GM18505 (cell line): ENCODE data around the gene C17orf50.
A peak's percentile ranks its signal among the peaks of the same experiment; 100 is the strongest.

Experiments used
- ATAC-seq: cut with Tn5 transposase; IDR thresholded peaks from one replicate; pipeline ENCODE4 v1.9.1; 2021; ENCODE audit not compliant: unreplicated experiment
- POLR2A ChIP-seq: IDR thresholded peaks from 4 replicates; pipeline ENCODE4 v1.6.1; 2011; ENCODE audit warnings: borderline replicate concordance; ENCODE audit not compliant: insufficient read depth, insufficient read length; ENCODE audit errors: extremely low read depth

The C17orf50 gene

GRCh38 chr17:35752945-35753764 lies 7.5 kb upstream of the C17orf50 start, which contains the start of gene GAS2L2:
Gene GAS2L2 (minus strand): TSS chr17:35753239. CDS start chr17:35752850, 389 bp downstream.
- ATAC-seq = no peak

GRCh38 chr17:35757243-35757642 lies 3.4 kb upstream of the C17orf50 start:
- no peak for TF ChIP-seq POLR2A
- ATAC-seq = no peak

More at GRCh38 chr17:35752945-35753764, 7.5 kb upstream of the C17orf50 start, which contains the start of gene GAS2L2:
- TF ChIP-seq POLR2A = no peak

- no peak for TF ChIP-seq POLR2A
Observed at GRCh38 chr17:35761601-35762000, 914 bp downstream of the C17orf50 start.

GRCh38 chr17:35763767-35764122 lies 3.1 kb downstream of the C17orf50 start:
- ATAC-seq = no peak
- TF ChIP-seq POLR2A = no peak

More at GRCh38 chr17:35761601-35762000, 914 bp downstream of the C17orf50 start:
- ATAC-seq = no peak

- TF ChIP-seq POLR2A = no peak
Observed at GRCh38 chr17:35764123-35764991, 3.7 kb downstream of the C17orf50 start.

GRCh38 chr17:35765086-35765710 lies 4.5 kb downstream of the C17orf50 start:
- no peak for ATAC-seq
- TF ChIP-seq POLR2A = no peak

More at GRCh38 chr17:35764123-35764991, 3.7 kb downstream of the C17orf50 start:
- peak; percentile 84 for ATAC-seq

- no peak for TF ChIP-seq POLR2A
- no peak for ATAC-seq
Observed at GRCh38 chr17:35765756-35766488, 5.2 kb downstream of the C17orf50 start.

GRCh38 chr17:35766489-35766877 lies 5.8 kb downstream of the C17orf50 start:
- no peak for ATAC-seq
- no peak for TF ChIP-seq POLR2A

- TF ChIP-seq POLR2A = no peak
- ATAC-seq = no peak
Observed at GRCh38 chr17:35766903-35767510, 6.3 kb downstream of the C17orf50 start.

GRCh38 chr17:35768797-35769196 lies 8.1 kb downstream of the C17orf50 start:
- no peak for ATAC-seq
- no peak for TF ChIP-seq POLR2A

- no peak for TF ChIP-seq POLR2A
- no peak for ATAC-seq
Observed at GRCh38 chr17:35769895-35770486, 9.3 kb downstream of the C17orf50 start.

- TF ChIP-seq POLR2A = no peak
- ATAC-seq = no peak
Observed at GRCh38 chr17:35773129-35773528, 12.4 kb downstream of the C17orf50 start.
